CD4-positive, alpha-beta T cell treated with Interleukin-12 subunit alpha and Interleukin-12 subunit beta, for 1 hour (primary cell): ENCODE measurements around the gene KRT32.
"Not testable (repeated sequence)": the region's sequence is repeated elsewhere in the genome, so short reads cannot be mapped to it uniquely, and the experiment has no call there.

Experiments used
- DNase-seq: peaks from one replicate; pipeline ENCODE4 v3.0.0-alpha.2; 2020

Gene KRT32

DNA sequence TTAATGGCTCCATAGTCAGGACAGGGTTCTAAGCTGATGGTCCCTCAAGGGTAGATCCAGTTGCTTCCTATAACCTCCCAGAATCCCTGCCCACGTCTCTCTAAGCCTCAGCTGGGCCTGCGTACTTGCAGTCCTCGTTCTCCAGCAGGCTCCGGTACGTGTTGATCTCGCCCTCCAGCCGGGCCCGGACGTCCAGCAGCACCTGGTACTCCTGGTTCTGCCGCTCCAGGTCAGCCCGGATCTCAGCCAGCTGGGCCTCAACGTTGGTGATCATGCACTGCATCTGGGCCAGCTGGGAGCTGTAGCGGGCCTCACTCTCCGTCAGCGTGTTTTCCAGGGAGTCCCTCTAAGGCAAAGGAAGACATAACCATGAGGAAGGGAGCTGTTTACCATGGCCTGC, 4.5 kb downstream of the KRT32 start:
- no peak for DNase-seq

DNA sequence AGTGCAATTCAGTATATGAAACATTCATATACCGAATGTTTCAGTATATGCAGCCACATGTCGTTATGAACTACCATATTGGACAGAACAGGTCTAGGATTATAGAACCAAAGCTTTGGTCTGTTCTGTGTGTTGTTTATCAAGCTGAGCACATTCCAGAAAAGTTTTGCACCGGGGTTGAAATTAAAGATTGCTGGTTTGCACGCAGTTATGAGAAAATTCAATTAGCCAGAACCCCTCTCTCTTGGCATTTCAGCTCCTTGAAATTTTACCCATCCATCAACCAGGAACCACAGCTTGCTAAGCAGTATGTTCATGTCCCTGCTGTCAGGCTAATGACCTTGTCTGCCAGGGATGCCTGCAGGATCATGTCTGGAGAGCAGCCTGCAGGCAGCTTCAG, 9.5 kb downstream of the KRT32 start:
- no peak for DNase-seq

DNA sequence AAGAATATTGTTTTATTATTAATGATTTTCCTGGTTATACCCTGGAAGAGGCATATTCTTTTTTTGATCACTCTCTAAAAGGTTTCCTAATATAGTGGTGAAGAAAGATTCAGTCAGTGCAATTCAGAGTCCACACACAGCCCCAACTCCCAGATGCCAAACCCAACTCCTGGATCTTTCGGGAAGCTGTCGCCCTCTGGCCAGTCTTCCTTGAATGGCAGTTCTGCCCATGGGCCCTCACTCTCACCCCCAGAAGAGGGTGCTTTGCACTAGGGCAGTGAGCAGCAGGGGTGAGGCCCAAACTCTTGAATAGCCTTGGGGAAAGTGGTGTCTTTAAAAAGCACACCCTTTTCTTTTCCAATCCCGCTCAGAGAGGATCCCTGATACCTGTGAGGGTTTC, 11.0 kb downstream of the KRT32 start:
- no peak for DNase-seq

DNA sequence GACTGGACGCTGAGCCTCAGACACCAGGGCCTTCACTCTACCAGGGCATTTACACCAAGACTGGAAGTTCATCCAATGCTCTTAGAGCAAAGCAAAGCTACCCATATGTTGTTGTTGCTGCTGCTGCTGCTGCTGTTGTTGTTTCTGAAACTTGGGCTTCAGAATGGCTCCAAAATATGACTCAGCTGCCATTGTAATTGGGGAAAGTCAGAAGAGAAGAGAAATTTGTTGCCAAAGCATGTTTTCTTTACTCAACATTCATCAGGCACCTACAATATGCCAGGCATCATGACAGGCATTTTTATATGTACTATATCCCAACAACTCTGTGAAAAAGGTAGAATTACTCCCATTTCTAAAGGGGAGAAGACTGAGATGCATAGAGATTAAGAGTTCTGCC, 11.9 kb downstream of the KRT32 start:
- no peak for DNase-seq

DNA sequence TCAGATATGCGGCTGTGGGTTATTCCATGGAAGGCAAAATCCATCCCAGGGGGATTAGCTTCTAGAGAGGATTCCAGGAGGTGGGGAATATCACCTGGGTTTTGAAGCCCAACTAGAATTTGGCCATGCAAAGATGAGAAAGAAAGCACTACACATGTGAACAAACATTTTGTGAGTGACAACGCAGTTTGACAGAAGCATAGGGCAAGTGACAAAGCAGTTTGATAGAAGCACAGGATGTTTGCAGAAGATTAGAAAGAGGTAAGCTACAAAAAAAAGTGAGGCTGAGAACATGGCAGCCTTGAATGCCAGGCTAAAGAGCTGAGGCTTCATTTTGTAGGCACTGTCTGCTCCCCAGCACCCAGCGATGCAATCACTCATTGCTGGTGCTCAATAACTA, 14.1 kb downstream of the KRT32 start:
- no peak for DNase-seq

DNA sequence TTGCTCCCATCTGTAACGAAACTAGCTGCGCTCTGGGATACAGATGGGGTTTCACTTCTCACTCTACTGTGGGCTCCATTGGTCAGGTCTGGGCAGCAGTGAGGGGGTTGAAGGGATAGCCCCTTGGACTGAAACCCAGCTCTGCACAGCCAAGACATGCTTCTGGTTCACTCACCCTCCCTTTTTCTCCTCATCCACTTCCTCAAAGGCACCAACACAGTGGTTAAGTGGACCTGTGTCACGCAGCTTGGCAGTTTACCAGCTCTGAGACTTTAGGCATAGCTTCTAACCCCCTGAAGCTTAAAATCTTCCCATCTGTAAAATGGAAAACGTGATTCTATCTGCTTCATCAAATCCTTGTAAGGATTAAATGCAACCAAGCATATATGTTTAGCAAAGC, 14.9 kb downstream of the KRT32 start:
- no peak for DNase-seq

DNA sequence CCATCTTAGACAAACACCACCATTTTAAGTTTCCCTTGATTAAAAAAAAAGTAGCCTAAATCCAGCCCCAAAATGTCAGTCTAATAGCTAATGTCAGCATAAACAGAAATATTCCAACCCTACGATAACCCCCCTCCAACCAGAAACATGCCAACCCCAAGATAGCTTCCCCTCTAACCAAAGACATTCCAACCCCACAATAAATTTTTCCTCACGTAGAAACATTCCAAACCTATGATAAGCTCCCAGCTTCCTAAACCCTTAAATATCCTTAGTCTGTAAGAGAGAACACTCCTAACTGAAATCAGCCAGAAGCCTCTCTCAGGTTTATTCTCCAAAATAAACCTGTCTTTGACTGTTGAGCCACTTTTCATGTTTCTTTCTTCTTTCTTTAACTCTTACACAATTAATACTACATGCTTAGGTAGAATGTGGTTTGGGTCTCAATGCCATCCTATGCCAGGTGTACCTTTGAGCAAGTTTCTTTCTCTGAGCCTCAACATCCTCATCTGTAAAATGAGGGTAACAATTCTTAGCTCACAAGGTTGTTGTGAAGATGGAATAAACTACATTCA, 15.9 kb downstream of the KRT32 start:
- no peak for DNase-seq

DNA sequence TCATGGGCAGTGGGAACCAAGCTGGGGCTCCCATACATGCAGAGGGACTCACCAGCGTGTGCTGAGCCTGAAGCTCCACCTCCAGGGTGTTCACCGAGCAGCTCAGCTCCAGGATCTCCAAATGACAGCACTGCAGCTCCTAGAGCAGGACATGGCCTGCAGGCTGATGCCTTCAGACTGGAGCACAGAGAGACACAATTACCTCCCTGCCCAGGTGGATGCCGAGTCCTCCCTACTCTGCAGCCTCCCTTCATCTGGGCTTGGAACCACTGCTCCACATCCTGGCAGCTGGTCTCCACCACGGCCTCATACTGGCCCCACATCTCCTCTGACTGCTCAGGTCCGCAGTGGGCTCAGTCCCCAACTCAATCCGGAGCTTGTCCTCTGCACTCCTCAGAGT, 18.2 kb downstream of the KRT32 start:
- DNase-seq, result no peak

DNA sequence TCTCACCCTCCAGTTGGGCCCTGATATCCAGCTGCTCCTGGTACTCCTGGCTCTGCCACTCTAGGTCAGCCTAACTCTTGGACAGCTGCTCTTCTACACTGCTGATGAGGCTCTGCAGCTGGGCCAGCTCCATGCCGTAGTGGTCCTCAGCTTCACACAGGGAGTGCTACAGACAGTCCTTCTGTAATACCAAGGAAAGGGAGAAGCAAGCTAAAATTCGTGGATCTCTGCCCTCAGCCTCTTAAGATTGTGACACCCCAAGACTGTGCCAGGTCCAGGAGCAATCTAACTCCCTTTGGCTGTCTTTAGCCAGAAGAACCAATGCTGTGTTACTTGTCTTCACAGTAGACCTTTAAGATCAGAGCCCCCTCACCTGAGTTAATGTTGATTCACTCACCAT, 18.7 kb downstream of the KRT32 start:
- no peak for DNase-seq

DNA sequence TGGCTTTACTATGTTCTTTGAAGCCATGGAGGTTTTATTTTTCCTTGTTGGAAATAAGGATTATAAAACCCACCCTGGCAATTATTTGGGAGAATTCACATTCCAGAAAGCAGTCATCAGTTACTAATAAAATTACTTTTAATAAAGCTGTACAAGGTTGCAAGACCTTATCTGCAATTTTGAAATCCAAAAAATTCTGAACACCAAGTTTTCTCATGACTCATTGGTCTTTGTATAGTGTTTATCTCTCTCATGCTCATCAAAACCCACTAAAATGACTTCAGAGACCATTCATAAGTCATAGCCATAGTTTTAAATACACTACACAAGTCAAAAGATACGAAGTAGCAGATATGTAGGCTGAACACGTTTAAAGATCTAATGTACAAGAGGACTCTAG, 20.4 kb downstream of the KRT32 start:
- no peak for DNase-seq

DNA sequence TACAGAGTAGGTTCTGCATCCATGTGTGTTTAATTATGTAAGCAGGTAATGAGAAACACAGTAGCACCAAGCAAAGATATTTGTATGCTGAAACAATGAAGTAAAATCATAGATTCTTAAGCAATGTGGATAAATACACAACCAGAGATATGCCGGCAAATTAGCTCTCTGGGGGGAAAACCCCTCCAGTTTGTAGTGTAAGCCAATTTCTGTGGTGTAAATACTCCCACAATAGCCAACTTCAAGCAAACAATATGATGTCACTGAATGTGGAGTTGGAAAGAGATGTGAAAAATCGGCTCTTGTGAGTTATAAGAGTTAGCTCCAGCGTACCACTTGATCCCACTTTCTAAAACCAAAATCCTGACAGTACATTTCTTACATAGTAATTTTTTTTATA, 22.5 kb downstream of the KRT32 start:
- DNase-seq, result no peak

DNA sequence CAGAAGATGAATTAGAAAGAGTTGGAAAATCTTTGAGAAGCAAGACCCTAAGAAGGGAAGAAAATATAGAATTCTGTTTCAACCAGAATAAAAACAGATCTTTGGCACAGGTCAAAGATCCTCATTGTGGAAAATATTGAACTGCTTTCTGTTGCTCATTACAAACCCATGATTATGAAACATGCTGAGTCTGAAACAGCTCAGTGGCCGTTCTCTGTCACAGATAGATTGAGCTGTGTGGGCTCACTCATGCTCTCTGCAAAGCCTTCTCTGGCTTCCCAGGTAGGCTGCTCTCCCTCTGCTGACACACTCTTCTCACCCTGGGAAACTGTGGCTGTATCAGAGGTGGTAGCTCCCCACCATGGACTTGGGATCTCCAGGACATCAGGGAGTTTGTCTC, 23.0 kb downstream of the KRT32 start:
- DNase-seq, result no peak

DNA sequence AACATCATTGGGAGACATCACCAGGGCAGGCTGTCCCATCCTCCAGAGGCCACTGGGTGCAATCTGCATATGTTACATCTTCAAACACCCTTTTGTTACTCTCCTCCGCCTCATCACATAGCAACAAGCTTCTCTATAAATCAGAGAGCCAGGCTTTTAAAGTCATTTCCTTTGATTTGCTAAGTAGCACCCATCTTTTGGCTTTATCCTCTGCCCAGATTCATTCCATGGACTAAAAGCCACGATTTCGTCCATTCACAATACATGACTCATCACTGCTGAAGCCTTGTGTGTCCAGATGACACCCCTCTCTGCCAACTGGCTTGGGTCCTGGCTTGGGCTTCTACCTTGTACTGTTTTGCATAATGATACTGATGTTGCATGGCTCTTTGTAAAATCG, 24.4 kb downstream of the KRT32 start:
- no peak for DNase-seq

DNA sequence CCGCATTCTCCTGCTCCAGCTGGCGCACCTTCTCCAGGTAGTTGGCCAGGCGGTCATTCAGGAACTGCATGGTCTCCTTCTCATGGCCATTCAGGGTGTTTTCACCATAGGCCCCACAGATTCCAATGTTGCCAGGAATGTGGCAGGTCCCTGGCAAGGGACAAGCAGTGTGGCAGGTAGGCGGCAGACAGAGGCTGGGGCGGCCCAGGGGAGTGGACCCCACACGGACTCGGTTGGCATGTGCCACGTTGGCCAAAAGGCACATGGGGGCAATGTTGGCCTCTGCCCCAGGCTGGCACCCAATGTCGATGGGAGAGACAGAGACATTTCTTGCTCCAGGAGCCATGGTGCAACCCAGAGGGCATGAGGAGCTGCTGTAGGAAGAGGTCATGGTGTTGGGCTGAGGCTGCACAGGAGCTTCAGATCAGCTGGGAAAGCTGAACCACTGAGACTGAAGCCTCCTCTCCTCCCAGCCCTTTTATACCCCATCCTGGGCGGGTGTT, 26.6 kb downstream of the KRT32 start, which contains the start of gene KRT38:
KRT38 (minus strand) TSS at position 453 of the 503 bp plus-strand sequence; CDS start at position 391, 62 bp downstream.
- DNase-seq, result no peak

DNA sequence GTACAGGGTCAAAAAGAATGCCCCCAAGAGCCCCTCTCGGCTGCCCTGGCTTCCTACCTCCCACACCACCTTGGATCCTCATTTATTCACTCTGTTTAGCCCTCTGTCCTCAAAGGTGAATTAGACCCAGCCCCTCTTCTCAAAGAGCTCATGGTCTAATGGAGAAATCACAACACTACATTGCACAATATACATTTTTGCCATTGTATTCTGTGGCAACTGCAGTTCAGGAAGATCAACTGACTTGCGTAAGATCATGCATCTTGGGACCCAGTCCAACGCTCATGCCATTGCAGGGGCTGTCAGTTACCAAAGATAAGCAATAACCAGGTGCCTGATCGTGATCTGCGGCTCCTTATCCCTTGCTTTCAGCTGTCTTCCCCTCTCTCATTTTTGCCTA, 27.8 kb downstream of the KRT32 start:
- DNase-seq, result no peak

DNA sequence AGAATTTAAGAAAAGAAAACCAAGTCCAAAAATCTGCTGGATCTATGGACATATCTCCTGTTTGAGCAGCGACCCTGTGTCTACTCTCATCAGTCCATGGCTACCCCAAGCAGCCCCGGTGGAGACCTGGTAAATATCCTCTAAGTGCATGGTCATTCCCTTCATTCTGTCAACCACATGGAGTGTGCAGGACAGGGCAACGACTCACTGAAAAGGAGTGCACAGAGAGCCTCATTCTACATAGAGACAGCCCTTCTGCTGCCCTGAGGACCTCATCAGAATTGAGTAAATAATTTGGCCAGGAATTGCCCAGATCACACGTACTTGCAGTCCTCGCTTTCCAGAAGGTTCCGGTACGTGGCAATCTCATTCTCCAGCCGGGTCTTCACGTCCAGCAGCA, 29.4 kb downstream of the KRT32 start:
- no peak for DNase-seq

DNA sequence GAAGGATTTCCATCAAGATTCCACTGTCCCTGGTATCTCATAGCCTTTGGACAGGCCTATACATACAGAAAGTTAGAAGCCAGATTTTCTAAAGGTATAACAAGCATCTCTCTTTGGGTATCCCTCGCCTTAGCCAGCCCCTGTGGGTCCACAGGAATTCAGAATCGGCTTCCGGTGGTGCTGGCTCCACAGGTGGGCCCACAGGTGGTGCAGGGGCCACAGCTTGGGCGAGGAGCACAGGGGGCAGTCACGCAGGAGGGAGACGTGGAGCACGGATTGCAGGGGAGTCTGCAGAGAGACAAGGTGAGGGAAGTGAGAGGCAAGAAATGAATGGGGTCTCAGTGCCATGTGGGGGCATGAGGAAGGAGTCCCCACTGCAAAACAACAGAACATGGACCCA, 29.9 kb downstream of the KRT32 start:
- no peak for DNase-seq

DNA sequence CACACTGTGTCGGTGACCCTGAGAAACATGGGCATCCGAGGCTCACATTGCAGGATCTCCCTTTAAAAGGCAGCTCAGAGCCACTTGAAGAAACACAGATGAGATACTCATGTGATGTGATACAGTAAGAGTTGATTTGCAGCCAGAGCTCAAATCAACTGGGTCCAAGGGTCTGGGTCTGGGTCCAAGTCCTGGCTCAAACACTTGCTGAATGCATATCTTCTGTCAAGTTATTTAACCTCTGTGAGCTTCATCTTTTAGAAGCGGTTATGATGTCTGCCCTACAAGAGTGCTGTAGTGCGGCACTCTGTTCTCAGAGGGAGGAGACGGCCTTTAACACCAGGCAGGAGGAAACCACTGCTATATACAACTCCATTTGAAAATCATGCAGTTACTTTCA, 32.8 kb downstream of the KRT32 start:
- no peak for DNase-seq

DNA sequence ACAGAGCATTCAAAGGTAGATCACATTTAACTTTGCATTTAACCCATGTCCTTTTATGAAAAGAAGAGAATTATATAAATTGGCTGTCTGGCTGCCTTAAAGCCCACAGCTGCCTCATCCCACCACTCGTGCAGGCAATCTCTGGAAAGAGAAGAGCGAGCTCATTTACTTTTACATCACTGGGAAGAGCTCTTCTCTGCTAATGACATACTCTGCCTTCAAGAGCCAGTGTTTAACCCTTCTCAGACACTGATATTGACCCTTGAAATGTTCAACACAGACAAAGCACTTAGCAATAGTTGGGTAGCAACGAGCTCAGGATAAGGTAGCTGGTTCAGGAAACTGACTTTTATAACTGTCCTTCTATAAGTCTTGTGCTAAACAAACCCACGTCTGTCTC, 33.2 kb downstream of the KRT32 start:
- DNase-seq, result no peak

DNA sequence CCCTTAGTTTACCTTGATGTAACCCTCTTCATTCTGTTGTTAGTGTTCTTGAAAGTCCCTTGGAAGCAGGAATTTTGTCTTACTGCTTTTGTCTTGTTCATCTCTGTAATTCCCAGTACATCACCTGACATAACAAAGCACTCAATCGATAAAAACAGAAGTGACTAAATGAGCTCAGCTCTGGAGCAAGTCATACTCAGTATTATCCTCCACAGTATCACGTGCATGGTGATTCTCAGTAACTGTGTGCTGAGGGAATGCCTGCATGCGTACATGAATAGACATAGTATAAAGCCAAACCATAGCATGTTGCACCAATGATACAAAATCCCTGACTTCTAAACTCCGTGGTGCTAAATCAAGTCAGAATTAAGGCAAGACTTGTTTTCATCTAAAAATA, 33.6 kb downstream of the KRT32 start:
- DNase-seq, result no peak

DNA sequence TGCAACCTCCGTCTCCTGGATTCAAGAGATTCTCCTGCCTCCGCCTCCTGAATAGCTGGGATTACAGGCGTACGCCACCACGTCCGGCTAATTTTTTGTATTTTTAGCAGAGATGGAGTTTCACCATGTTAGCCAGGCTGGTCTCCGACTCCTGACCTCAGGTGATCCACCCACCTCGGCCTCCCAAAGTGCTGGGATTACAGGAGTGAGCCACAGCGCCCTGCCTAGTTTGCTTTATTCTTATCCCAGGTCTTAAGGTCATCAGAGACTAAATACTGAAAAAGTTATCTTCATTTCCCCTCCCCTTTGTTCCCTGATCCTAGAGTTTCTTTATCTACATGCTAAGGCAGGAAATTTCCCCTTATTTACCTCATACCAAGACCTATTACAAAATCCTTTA, 36.8 kb downstream of the KRT32 start:
- DNase-seq, result not testable (repeated sequence)

DNA sequence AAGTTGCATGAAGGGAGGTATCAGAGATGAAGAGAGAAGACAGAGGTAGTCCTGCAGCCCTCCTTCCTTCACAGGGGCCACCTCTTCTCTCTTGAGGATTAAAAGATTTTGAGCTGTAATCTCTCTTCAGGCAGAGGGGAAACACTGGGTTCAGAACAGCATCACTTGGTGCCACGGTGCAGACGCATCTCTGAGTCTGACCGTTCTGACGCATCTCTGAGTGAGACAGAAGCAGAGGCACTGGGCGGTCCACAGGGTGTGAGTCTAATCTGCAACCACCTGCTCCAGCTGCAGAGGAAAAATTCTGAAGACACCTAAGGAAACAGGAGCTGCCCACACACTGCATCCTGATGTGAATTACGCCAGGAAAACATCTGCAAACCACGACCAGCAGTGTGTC, 37.5 kb downstream of the KRT32 start:
- no peak for DNase-seq

DNA sequence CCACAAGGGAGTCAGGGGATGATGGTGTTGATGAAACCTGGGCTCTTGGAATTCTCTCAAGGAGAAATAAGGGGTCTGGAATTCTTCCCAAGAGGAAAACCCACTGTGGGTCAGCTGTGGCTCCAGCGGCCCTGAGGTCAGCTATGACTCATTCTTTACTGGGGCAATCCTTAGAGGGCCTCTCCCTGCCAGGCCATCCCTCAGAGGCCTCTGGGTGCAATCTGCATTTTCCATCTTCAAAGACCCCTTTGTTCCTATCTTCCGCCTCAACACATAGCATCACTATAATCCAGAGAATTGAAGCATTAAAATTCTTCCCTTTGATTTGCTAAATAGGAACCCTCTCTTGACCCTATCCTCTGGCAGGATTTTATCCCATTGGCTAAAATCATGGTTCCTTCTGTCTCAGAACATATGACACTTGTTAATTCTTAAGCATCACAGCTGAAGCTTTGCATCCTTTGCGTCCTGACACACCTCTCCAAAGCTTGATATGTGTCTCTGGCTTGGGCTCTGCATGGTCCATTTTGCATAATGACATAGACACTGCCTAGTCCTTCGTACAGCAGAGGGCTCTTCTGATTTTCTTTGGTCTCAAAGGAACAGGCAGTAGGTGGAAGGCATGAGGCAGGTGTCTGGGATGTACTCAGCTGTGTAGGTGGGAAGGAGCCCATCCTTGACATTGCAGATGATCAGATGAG, 38.4 kb downstream of the KRT32 start:
- DNase-seq, result no peak

DNA sequence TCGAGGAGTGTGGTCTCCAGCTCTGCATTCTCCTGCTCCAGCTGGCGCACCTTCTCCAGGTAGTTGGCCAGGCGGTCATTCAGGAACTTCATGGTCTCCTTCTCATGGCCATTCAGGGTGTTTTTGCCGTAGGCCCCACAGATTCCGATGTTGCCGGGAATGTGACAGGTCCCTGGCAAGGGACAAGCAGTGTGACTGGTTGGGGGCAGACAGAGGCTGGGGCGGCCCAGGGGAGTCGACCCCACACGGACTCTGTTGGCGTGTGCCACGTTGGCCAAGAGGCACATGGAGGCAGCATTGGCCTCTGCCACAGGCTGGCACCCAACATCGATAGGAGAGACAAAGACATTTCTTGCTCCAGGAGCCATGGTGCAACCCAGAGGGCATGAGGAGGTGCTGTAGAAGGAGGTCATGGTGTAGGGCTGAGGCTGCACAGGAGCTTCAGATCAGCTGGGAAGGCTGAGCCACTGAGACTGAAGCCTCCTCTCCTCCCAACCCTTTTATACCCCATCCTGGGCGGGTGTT, 43.0 kb downstream of the KRT32 start, which contains the start of gene KRT37:
KRT37 (minus strand) TSS at position 475 of the 525 bp plus-strand sequence; CDS start at position 413, 62 bp downstream.
- no peak for DNase-seq

DNA sequence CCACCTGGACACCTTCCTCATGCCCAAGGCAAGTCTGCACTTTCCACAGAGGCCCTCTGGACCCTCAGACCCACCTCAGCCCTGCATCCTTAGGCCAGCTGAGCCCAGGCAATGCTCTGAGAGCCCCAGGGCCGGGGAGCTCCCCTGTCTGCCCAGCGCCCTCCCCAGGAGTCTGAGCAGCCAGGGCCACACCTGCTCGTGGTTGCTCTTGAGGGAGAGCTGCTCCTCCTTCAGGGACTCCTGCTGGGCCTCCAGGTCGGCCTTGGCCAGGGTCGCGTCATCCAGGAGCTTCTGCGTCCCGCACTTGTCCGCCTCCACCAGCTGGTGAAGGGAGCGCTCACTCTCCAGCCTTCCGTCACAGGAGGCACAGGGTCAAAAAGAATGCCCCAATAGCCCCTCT, 44.6 kb downstream of the KRT32 start:
- DNase-seq, result not testable (repeated sequence)
